ENCODE results near the gene DNAJC3. TPM values are rescaled to one million over a fixed set of nuclear protein-coding genes. Genes with fewer than 3 reads are reported as not detected.
"Not testable (repeated sequence)": the region's sequence is repeated elsewhere in the genome, so short reads cannot be mapped to it uniquely, and the experiment has no call there.

Gene DNAJC3
- total RNA-seq, 1 donor from 2014 or later: 49.7 TPM

- Histone ChIP-seq H3K4me3 (ENCODE audit: low read depth, low read length) (no peak overlapping the region), H3K27me3 (ENCODE audit: control insufficient read depth, insufficient read depth, low read length) (no peaks in the 10 kb centered on the region), H3K36me3 (ENCODE audit: control insufficient read depth, insufficient read depth, low read length) (no peaks in the 10 kb centered on the region)
- DNase-seq (ENCODE audit: low read depth): no peak
- TF ChIP-seq CTCF (IDR thresholded peaks at IDR 0.05; ENCODE audit: insufficient read depth, low read length, poor library complexity, severe bottlenecking): no peak
Measured at GRCh38 chr13:95707035-95707434, 30.1 kb downstream of the DNAJC3 start.

DNA sequence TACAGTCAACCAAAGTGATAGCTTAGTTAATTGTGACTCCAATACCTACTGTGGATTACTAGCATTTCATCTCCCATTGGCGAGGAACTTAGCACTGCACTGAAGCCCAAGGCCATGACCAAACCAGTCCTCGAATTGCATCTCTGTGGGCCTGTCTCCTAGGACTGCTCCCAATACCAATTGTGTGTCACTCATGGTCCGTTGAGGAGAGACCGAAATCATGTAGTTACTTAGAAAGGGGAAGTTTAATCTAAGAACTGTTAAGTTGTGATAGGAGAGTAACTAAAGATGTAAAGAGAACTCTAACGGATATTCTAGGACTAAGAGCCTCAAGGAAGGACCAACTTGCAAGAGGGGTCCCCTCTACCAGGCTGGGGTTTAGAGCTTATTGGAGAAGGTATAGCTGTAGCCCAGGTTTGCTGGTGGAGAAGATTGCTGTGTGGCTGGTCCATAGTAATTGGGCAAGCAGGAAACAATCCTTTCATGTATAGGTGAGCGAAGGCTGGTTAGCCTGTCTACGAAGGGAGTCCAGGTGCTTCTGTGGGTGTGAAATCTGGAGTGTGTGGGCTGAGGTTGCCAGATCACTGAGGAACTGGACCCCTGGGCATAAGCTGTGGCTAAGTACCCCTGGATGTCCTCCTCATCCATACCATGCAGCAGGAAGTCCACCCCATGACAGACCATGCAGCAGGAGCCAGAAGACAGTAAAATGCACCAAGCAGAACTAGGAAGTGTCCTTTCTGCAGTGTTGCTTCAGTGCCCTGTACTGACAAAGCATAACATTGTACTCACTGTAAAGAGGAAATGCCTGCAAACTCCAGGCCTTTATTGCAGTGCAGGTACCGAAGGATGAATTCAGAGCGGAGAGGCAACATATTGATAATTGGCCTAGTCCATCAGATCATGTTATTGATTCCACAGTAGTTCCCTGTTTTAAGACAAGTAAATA, 30.8 kb downstream of the DNAJC3 start:
- no peak for TF ChIP-seq CTCF (IDR thresholded peaks at IDR 0.05; ENCODE audit: insufficient read depth, low read length, poor library complexity, severe bottlenecking)
- H3K27me3 ChIP-seq (ENCODE audit: control insufficient read depth, insufficient read depth, low read length): no peaks in the 10 kb centered on the region
- DNase-seq (ENCODE audit: low read depth): no peak
- H3K4me3 ChIP-seq (ENCODE audit: low read depth, low read length): no peak overlapping the region
- H3K36me3 ChIP-seq (ENCODE audit: control insufficient read depth, insufficient read depth, low read length): no peaks in the 10 kb centered on the region

DNA sequence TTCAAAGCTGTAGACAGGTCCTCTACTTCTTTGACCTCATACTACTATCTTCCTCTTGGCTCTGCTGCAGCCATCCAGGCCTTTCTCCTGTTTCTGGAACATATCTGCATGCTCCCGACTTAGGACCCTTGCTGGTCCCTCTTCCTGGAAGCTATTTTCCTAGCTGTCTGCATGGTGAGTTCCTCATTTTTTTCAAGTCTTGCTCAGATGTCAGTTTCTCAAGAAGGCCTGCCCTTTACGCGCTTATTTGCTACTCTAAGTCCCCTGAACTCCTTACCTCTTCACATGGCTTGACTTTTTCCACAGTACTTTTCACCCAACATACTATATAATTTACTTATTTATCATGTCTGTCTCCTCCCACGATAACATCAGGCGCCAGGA, 31.4 kb downstream of the DNAJC3 start:
- Histone ChIP-seq H3K4me3 (ENCODE audit: low read depth, low read length) (no peak overlapping the region), H3K27me3 (ENCODE audit: control insufficient read depth, insufficient read depth, low read length) (no peaks in the 10 kb centered on the region), H3K36me3 (ENCODE audit: control insufficient read depth, insufficient read depth, low read length) (no peaks in the 10 kb centered on the region)
- TF ChIP-seq CTCF (IDR thresholded peaks at IDR 0.05; ENCODE audit: insufficient read depth, low read length, poor library complexity, severe bottlenecking): no peak
- no peak for DNase-seq (ENCODE audit: low read depth)

DNA sequence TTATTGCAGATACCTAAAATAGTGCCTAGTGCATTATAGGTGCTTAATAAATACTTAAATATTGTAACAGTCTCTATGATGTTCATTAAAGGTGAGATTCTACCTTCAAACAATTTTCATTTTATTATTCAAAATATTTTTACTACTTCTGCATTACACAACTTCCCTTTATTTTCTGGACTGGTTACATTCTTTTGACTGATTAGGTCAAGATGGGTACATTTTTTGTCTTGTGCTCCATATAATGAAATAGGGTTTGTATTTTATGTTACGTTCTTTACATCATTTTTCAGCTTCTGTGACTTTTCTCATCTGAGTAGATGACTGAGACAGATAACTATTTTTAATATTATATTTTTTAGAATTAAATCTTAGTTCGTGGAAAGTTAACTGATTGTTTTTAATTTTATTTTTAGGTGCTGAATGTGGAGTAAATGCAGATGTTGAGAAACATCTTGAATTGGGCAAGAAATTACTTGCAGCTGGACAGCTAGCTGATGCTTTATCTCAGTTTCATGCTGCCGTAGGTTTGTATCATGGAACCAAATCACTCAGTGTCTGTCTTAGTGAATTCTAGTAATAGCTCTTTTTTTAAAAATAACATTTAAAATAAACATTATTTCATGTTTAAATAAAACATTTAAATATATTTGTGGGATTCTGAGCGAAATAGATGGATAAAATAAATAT, 32.0 kb downstream of the DNAJC3 start:
- H3K36me3 ChIP-seq (ENCODE audit: control insufficient read depth, insufficient read depth, low read length): no peaks in the 10 kb centered on the region

DNA sequence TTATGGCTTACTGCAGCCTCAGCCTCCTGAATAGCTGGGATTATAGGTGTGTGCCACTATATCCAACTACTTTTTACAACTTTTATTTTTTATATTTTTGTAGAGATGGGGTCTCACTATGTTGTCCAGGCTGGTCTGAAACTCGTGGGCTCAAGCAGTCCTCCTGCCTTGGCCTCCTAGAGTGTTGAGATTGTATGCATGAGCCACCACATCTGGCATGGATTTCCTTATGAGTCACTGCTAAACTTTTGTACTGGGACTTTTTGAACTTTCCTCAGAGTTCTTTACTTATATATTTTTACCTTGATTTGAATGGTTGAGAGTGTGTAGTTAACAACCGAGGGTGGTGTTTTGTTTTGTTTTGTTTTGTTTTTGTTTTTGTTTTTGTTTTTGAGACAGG, 33.4 kb downstream of the DNAJC3 start:
- Histone ChIP-seq H3K4me3 (ENCODE audit: low read depth, low read length) (no peak overlapping the region), H3K27me3 (ENCODE audit: control insufficient read depth, insufficient read depth, low read length) (no peaks in the 10 kb centered on the region), H3K36me3 (ENCODE audit: control insufficient read depth, insufficient read depth, low read length) (no peaks in the 10 kb centered on the region)
- no peak for DNase-seq (ENCODE audit: low read depth)
- TF ChIP-seq CTCF (IDR thresholded peaks at IDR 0.05; ENCODE audit: insufficient read depth, low read length, poor library complexity, severe bottlenecking): no peak

More for the DNA sequence above, 32.0 kb downstream of the DNAJC3 start:
- DNase-seq (ENCODE audit: low read depth): no peak
- H3K4me3 ChIP-seq (ENCODE audit: low read depth, low read length): no peak overlapping the region
- TF ChIP-seq CTCF (IDR thresholded peaks at IDR 0.05; ENCODE audit: insufficient read depth, low read length, poor library complexity, severe bottlenecking): no peak
- no peaks in the 10 kb centered on the region for H3K27me3 ChIP-seq (ENCODE audit: control insufficient read depth, insufficient read depth, low read length)

DNA sequence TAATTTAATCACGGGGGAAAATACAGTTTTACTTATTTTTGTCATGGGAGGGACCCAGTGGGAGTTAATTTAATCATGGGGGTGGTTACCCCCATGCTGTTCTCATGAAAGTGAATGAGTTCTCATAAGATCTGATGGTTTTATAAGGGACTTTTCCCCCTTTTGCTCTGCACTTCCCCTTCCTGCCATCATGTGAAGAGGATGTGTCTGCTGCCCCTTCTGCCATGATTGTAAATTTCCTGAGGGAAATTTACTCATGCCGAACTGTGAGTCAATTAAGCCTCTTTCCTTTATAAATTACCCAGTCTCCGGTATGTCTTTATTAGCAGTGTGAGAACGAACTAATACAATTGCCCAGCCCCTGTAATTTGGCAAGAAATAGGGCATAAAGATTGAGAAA, 35.9 kb downstream of the DNAJC3 start:
- not testable (repeated sequence) for DNase-seq (ENCODE audit: low read depth); H3K36me3 ChIP-seq (ENCODE audit: control insufficient read depth, insufficient read depth, low read length); H3K4me3 ChIP-seq (ENCODE audit: low read depth, low read length)

More for the DNA sequence above, 35.9 kb downstream of the DNAJC3 start:
- H3K27me3 ChIP-seq (ENCODE audit: control insufficient read depth, insufficient read depth, low read length): not testable (repeated sequence)
